Left renal pelvis (tissue), 4 donors: Measurements from ENCODE around the gene GNS. TPM values are rescaled to one million over a fixed set of nuclear protein-coding genes. Genes with fewer than 3 reads are reported as not detected.

Source experiments
- DNase-seq, 4 donors: peaks; one replicate each; pipeline ENCODE4 v3.0.0-alpha.2; 2013; ENCODE audit warnings: low read depth in 4 of 4, low spot score in 3 of 4
- polyA plus RNA-seq, 4 donors: library from polyadenylated mRNA; unstranded; fragments of 120-200 nt; gene quantifications; one replicate each; pipeline ENCODE4 v1.2.1, GENCODE V29; 2013; ENCODE audit not compliant: insufficient read length in 4 of 4

GNS gene
- polyA plus RNA-seq, 4 donors: 135 to 183 (median 151) TPM

GRCh38 chr12:64679487-64680001 lies 79.7 kb downstream of the GNS start:
- no peak for DNase-seq

- no peak for DNase-seq
These were observed 80.4 kb downstream of the GNS start for GRCh38 chr12:64678835-64679234.

- DNase-seq: no peak
These were observed 81.0 kb downstream of the GNS start for GRCh38 chr12:64678248-64678647.

DNA sequence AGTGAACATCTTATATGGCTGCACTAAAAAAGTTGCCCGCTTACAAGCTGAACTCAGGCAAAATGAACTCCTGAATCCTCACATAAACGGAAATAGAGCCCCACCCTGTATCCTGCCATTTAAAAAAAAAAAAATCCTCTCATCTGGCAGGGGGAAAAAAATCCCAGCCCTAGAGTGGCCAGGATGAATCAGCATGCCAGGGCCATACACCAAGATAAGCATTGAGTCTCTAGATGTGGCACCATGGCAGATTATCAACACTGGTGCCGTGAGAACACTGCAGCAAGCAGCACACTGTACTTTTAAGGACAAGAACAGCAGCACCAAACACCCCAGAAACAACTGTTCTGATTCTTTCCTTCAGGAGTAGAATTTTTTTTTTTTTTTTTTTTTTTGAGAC lies 83.4 kb downstream of the GNS start:
- no peak for DNase-seq

DNA sequence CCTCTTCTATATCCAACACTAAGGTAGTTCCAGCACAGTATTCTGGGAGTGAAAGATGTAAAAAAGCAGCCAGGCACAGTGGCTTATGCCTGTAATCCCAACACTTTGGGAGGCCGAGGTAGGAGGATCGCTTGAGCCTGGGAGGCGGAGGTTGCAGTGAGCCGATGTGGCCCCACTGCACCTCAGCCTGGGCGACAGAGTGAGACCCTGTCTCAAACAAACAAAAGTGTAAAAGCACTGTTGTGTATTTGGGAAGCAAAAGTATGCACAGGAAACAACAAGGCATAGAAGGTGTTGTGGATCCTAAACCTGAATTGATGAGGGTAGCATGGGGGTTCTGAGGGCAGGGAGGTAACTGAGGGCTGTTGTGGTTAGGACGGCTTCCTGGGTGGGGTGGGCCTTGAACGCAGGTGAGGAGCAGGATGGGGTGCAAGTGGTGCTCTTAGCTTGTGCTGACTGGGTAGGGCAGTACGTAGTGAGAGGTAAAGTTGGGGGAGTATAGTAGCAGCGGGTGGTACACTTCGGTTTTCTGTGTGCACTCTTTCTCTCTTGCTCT lies 84.8 kb downstream of the GNS start:
- DNase-seq: no peak

GRCh38 chr12:64673490-64674169 lies 85.6 kb downstream of the GNS start:
- no peak for DNase-seq

GRCh38 chr12:64672925-64673409 lies 86.2 kb downstream of the GNS start:
- DNase-seq: no peak

DNA sequence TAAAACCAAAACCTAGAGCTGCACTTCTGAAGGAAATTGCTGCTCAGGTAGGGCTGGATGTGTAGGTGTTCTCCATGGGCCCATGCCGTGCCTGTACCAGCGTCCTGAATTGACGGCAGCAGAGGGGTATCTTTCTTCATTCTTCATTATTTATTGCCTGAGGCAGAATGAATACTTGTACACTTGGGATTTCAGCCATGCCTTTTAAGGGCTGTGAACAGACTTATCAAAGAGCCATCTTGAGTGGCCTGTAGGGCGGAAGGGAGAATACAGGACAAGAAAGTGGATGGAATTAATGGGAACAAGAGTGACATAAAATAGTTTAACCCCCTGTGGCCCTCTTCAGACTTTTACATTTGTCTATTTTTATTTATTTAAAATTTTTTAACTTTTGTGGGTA lies 87.5 kb downstream of the GNS start:
- DNase-seq: no peak

DNA sequence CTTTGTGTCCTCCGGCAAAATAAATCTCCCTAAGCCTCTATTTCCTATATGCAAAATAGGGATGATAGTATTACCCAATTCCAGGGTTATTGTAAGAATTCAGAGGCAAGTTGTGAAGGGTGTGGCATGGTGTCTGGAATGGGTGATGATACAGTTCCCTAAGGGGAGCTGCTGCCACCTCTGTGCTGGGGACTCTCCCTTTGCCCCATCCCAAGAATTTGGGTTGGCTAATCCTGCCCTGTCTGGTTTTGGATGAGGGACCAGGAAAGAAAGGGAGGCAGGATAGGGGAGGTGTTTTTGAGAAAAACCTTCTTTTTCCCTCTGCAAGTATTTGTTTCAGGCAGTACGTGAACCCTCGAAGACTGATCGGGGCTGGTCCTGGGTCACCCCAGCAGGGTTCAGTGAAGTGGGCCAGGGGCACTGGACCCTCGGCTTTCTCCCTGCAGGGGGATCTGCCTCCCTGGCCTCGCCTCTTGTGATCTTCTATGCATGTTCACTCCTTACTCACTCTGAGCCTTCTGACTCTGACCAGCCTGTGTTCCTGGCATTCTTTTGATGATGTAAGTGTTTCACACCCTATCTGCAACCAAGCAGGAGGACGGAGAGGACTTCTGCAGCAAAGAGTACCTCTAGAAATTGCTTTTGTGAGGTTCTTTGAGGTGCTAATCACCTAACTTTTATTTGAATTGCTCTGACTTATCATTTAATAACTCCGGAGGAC lies 88.1 kb downstream of the GNS start:
- DNase-seq: no peak

- no peak for DNase-seq
These were observed 89.2 kb downstream of the GNS start for GRCh38 chr12:64670019-64670418.

DNA sequence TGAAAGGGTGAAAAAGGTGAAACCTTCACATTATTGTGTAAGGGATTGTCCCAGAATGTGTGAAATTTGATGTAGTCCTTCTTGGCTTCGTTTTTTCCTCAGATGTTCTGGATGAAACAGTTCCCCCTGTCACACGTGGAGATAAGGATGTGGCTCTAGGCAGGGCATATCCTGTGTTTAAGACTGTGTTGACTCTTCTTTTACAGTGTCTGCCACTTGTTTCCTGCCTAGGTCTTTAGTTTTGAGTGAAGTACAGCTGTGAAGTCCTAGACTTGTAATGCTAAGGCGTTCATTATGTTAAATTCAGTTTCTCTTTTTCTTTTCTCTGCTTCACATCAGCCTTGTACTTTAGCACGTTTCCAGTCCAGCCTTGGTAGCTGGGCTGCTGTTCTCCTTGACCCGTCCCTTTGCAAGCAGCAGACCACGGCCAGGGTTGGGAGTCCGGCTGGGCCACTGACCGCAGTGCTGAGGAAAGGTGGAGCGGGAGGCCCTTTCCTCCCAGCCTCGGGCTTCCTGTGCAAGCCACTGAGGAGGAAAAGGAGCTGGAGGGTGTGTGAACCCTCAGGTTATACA lies 89.8 kb downstream of the GNS start:
- no peak for DNase-seq

DNA sequence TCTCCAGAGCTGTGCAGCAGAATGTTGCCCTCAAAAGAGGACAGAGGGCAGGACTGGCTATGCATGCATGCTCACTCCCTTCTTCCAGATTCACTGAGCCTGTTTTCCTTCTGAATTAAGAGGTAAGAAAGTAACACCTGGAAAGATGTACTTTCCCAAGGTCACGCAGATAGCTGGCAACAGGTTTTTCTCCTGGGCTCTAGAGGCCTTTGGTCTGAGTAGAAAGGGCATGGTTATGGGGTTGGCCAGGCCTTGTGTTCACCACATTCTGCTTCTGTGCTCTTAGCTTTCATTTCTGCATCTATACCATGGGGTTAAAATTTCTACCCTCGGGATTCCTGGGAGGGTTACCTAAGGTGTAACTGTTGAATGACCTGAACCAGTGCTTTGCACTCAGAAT lies 91.4 kb downstream of the GNS start:
- DNase-seq: no peak

DNA sequence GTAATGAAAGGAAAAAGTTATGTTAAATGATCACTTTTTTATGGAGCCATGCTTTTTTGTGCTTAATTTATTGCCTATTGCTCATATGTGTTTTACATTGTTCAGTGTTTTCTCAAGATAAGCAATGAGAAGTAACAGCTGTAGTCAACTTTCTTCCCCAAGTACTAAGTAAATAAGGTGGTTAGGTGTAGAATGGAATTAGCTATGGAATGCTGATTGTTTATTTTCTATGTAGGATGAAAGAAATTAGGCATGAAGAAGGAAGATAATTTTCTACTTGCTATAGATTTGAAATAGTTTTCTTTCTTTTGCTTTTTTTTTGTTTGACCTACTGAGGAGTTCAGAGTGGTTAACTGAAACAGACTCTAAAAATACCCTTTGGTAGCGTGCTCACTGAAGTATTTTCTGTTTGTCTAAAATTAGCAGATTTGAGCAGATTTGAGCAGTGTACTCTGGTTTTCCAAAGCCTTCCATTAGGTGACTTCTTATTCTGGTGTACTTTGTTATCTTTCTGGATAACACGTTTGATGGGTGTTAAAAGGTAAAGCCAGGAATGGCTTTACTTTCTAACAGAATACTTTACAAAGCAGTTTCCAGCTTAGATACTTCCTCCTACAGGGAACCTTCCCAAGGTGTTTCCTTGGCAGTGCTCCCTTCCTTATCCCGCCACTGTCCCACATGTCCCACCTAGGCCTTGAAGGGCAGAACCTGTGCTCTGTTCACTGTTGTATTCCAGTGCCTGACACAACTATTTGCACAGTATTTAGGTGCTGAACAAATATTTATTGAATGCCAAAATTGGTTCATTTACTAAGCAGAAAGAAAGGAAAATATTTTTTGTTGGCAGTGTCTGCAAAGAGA lies 92.9 kb downstream of the GNS start:
- no peak for DNase-seq

DNA sequence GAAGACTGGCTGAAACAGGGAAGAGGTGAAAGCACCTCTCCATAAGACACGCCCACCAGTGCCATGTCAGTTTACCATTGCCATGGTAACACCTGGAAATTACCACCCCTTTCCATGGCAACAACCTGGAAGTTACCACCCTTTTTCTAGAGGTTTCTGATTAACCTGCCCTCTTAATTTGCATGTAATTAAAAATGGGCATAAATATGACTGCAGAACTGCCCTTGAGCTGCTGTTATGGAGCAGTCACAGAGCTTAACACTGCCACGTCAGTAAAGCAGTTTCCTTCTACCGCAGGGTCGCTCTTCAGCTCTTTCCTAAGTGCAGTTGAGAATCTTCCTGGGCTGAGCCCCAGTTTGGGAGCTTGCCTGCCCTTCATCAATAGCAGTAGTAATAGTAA lies 93.7 kb downstream of the GNS start:
- no peak for DNase-seq

Other genes starting within 250 kb of the GNS start
- 10 to 100 TPM; 18.4 to 29.2 (median 22.5) TPM for gene RASSF3, start 148.9 kb downstream of the GNS start, polyA plus RNA-seq
- 1 to 10 TPM; 1.3 to 8.4 (median 6.2) TPM for gene TBC1D30, start 65.2 kb upstream of the GNS start, polyA plus RNA-seq